Stomach (tissue), 4 donors: ENCODE results near the gene UBE3A.

Experiments
- CTCF ChIP-seq, 7 experiments: fragments of 450-650 bp in 4 of 7; fragments of 200-600 bp in 3 of 7; sonication (generic) in 3 of 7; IDR thresholded peaks; one replicate each; pipeline ENCODE4 v1.5.1; 2016 to 2019; ENCODE audit warnings: antibody characterized with exemption in 7 of 7, control low read depth in 2 of 7, mild to moderate bottlenecking in 1 of 7
- POLR2A ChIP-seq, 4 donors: fragments of 450-650 bp; IDR thresholded peaks; one replicate each; pipeline ENCODE4 v1.6.1; 2016; ENCODE audit warnings: antibody characterized with exemption in 4 of 4, control low read depth in 2 of 4, mild to moderate bottlenecking in 1 of 4, moderate library complexity in 1 of 4
- POLR2AphosphoS5 ChIP-seq, 3 donors: sonication (generic); formaldehyde crosslinking; IDR thresholded peaks; one replicate each; pipeline ENCODE4 v1.6.1; 2016; ENCODE audit warnings: antibody characterized with exemption in 3 of 3

DNA sequence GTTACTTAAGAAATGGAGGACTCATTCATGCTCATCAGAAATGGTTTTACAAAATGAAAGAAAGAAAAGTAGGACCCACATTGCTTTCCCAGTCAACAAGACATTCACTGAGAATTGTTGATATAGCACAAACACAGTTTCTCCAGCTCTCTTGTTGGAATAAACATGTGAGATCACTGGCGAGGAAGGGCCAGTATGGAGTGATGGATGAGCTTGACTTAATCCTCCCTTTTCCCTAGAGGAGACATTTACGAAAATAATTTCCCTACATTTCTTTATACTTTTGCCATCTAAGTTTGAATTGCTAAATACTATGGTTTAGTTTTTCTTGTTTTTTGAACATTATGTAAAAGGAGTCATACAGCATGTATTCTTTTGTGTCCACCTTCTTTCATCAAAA lies 15.9 kb upstream of the UBE3A start:
- TF ChIP-seq POLR2A (IDR thresholded peaks at IDR 0.05) = no peak
- TF ChIP-seq CTCF (IDR thresholded peaks at IDR 0.05) = no peak
- TF ChIP-seq POLR2AphosphoS5 (IDR thresholded peaks at IDR 0.05) = no peak
